HG03045 (cell line): ENCODE data around the gene DCHS2.
"Not testable (repeated sequence)": the region's sequence is repeated elsewhere in the genome, so short reads cannot be mapped to it uniquely, and the experiment has no call there.

Experiments
- ATAC-seq: cut with Tn5 transposase; IDR thresholded peaks from one replicate; pipeline ENCODE4 v1.9.1; 2021; ENCODE audit warnings: mild to moderate bottlenecking, moderate library complexity; ENCODE audit not compliant: unreplicated experiment

Gene DCHS2

GRCh38 chr4:154222875-154223274 lies 268.7 kb downstream of the DCHS2 start:
- ATAC-seq: no peak

- ATAC-seq: no peak
Observed at GRCh38 chr4:154218051-154218450, 273.5 kb downstream of the DCHS2 start.

- ATAC-seq: not testable (repeated sequence)
Observed at GRCh38 chr4:154217384-154217783, 274.2 kb downstream of the DCHS2 start.

GRCh38 chr4:154211506-154211905 lies 280.1 kb downstream of the DCHS2 start:
- no peak for ATAC-seq

- ATAC-seq: no peak
Observed at GRCh38 chr4:154208424-154208823, 283.2 kb downstream of the DCHS2 start.

GRCh38 chr4:154205471-154205870 lies 286.1 kb downstream of the DCHS2 start:
- ATAC-seq: no peak

- no peak for ATAC-seq
Observed at GRCh38 chr4:154194649-154195048, 296.9 kb downstream of the DCHS2 start.

- ATAC-seq: no peak
Observed at GRCh38 chr4:154192585-154192984, 299.0 kb downstream of the DCHS2 start.

- ATAC-seq: no peak
Observed at GRCh38 chr4:154189346-154189745, 302.3 kb downstream of the DCHS2 start.

GRCh38 chr4:154186888-154187287 lies 304.7 kb downstream of the DCHS2 start:
- ATAC-seq: no peak

- no peak for ATAC-seq
Observed at GRCh38 chr4:154186035-154186434, 305.6 kb downstream of the DCHS2 start.

- no peak for ATAC-seq
Observed at GRCh38 chr4:154184238-154184637, 307.4 kb downstream of the DCHS2 start.

GRCh38 chr4:154183264-154183663 lies 308.3 kb downstream of the DCHS2 start:
- ATAC-seq: no peak
